Measurements from ENCODE around the gene NMNAT2. TPM values are rescaled to one million over a fixed set of nuclear protein-coding genes. Genes with fewer than 3 reads are reported as not detected.

NMNAT2 gene
- total RNA-seq, 1 experiment from 2014 or later, result 8.8 TPM

DNA sequence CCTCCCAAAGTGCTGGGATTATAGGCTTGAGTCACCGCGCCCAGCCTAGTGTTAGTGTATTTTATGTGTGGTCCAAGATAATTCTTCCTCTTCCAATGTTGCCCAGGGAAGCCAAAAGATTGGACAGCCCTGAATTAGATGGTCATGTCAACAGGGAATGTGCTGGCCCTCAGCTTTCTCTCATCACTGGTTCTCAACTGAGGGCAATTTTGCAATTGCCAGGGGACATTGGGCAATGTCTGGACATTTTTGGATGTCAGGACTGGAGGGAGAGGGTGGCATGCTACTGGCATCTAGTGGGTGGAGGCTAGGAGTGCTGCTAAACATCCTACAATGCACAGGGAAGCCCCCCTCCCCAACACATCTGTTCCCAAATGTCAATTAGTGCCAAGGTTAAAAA, 137.1 kb downstream of the NMNAT2 start:
- ChIA-PET CTCF (interaction anchor here (0.8 to 2.5 kb wide), 19 partner anchors 9 to 354 kb away, joined by 3 to 27 read pairs (median 6); partner anchors contain the start of gene NMNAT2), POLR2A (no interaction called here)
- Mint-ChIP-seq H3K36me3 (no peaks in the 10 kb centered on the region), H3K27me3 (ENCODE audit: low read depth) (no peaks in the 10 kb centered on the region), H3K9me3 (no peaks in the 10 kb centered on the region), H3K4me3 (no peak overlapping the region), H3K4me1 (peaks cover 42% of the 10 kb centered on the region), H3K27ac (no peak overlapping the region)
- TF ChIP-seq, protein P1, sequence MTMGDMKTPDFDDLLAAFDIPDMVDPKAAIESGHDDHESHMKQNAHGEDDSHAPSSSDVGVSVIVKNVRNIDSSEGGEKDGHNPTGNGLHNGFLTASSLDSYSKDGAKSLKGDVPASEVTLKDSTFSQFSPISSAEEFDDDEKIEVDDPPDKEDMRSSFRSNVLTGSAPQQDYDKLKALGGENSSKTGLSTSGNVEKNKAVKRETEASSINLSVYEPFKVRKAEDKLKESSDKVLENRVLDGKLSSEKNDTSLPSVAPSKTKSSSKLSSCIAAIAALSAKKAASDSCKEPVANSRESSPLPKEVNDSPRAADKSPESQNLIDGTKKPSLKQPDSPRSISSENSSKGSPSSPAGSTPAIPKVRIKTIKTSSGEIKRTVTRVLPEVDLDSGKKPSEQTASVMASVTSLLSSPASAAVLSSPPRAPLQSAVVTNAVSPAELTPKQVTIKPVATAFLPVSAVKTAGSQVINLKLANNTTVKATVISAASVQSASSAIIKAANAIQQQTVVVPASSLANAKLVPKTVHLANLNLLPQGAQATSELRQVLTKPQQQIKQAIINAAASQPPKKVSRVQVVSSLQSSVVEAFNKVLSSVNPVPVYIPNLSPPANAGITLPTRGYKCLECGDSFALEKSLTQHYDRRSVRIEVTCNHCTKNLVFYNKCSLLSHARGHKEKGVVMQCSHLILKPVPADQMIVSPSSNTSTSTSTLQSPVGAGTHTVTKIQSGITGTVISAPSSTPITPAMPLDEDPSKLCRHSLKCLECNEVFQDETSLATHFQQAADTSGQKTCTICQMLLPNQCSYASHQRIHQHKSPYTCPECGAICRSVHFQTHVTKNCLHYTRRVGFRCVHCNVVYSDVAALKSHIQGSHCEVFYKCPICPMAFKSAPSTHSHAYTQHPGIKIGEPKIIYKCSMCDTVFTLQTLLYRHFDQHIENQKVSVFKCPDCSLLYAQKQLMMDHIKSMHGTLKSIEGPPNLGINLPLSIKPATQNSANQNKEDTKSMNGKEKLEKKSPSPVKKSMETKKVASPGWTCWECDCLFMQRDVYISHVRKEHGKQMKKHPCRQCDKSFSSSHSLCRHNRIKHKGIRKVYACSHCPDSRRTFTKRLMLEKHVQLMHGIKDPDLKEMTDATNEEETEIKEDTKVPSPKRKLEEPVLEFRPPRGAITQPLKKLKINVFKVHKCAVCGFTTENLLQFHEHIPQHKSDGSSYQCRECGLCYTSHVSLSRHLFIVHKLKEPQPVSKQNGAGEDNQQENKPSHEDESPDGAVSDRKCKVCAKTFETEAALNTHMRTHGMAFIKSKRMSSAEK (CRISPR knock-in tag; IDR thresholded peaks at IDR 0.05; ENCODE audit: borderline replicate concordance), result no peak
- TF ChIP-seq ZNF671 (CRISPR knock-in tag; IDR thresholded peaks at IDR 0.05), result no peak
- no peak for TF ChIP-seq ZNF232 (CRISPR knock-in tag; IDR thresholded peaks at IDR 0.05)
- no peak for TF ChIP-seq CBFB (CRISPR knock-in tag; IDR thresholded peaks at IDR 0.05; ENCODE audit: low read depth)
- no peak for TF ChIP-seq FOXJ3 (CRISPR knock-in tag; IDR thresholded peaks at IDR 0.05; ENCODE audit: borderline replicate concordance)
- TF ChIP-seq ZNF138 (CRISPR knock-in tag; conservative IDR thresholded peaks at IDR 0.05), result no peak
- TF ChIP-seq ZBTB21 (CRISPR knock-in tag; IDR thresholded peaks at IDR 0.05; ENCODE audit: borderline replicate concordance), result no peak
- TF ChIP-seq NR1H2 (CRISPR knock-in tag; IDR thresholded peaks at IDR 0.05), result no peak
- TF ChIP-seq EMX1 (CRISPR knock-in tag; IDR thresholded peaks at IDR 0.05), result no peak
- TF ChIP-seq NR3C1 (CRISPR knock-in tag; conservative IDR thresholded peaks at IDR 0.05; ENCODE audit: low read depth), result no peak
- DNase-seq (ENCODE audit: low spot score) (no peak), ATAC-seq (peak; percentile 6)

DNA sequence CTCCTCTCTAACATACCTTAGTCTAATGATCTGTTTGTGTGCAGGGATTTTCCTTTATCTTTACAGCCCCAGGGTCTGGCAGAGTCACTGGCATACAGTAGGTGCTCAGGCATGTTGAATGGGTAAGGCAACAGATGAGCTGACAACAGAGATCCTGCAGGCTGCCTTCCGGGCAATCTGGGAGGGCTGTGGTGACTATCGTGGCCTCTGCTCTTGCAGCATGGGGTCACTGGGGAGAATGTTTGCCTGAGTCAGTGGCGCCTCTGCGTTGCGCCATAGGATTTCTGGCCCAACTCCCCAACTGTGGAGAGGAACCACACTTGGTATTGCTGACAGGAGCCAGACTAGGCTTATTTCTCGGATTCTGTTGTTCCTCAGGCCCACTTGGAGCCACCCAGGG, 138.3 kb downstream of the NMNAT2 start:
- Mint-ChIP-seq H3K4me3 (no peak overlapping the region), H3K4me1 (peaks cover 42% of the 10 kb centered on the region), H3K36me3 (no peaks in the 10 kb centered on the region), H3K27ac (peak overlapping the region; percentile 67; the same call in 1 of the 2 replicates), H3K27me3 (ENCODE audit: low read depth) (no peaks in the 10 kb centered on the region), H3K9me3 (no peaks in the 10 kb centered on the region)
- ChIA-PET POLR2A (interaction anchor here (0.6 kb wide), 1 partner anchor 60 kb away, joined by 3 read pairs; no protein-coding TSS in a partner anchor), CTCF (interaction anchor here (1.3 to 3.0 kb wide), 3 partner anchors 26 to 405 kb away, joined by 4 to 14 read pairs (median 4); no protein-coding TSS in a partner anchor)
- ATAC-seq (no peak), DNase-seq (ENCODE audit: low spot score) (no peak)
- no peak for TF ChIP-seq NR2C2 (CRISPR knock-in tag; IDR thresholded peaks at IDR 0.05)
- TF ChIP-seq, protein P2, sequence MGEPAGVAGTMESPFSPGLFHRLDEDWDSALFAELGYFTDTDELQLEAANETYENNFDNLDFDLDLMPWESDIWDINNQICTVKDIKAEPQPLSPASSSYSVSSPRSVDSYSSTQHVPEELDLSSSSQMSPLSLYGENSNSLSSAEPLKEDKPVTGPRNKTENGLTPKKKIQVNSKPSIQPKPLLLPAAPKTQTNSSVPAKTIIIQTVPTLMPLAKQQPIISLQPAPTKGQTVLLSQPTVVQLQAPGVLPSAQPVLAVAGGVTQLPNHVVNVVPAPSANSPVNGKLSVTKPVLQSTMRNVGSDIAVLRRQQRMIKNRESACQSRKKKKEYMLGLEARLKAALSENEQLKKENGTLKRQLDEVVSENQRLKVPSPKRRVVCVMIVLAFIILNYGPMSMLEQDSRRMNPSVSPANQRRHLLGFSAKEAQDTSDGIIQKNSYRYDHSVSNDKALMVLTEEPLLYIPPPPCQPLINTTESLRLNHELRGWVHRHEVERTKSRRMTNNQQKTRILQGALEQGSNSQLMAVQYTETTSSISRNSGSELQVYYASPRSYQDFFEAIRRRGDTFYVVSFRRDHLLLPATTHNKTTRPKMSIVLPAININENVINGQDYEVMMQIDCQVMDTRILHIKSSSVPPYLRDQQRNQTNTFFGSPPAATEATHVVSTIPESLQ (CRISPR knock-in tag; IDR thresholded peaks at IDR 0.05), result no peak
- TF ChIP-seq IRF2 (CRISPR knock-in tag; IDR thresholded peaks at IDR 0.05; ENCODE audit: borderline replicate concordance, low read depth), result no peak
- TF ChIP-seq JUN (CRISPR knock-in tag; IDR thresholded peaks at IDR 0.05), result no peak
- no peak for TF ChIP-seq TEAD1 (CRISPR knock-in tag; IDR thresholded peaks at IDR 0.05)
- TF ChIP-seq, protein P3, sequence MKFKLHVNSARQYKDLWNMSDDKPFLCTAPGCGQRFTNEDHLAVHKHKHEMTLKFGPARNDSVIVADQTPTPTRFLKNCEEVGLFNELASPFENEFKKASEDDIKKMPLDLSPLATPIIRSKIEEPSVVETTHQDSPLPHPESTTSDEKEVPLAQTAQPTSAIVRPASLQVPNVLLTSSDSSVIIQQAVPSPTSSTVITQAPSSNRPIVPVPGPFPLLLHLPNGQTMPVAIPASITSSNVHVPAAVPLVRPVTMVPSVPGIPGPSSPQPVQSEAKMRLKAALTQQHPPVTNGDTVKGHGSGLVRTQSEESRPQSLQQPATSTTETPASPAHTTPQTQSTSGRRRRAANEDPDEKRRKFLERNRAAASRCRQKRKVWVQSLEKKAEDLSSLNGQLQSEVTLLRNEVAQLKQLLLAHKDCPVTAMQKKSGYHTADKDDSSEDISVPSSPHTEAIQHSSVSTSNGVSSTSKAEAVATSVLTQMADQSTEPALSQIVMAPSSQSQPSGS (CRISPR knock-in tag; IDR thresholded peaks at IDR 0.05; ENCODE audit: borderline replicate concordance, low read depth), result no peak
- TF ChIP-seq, protein P4, sequence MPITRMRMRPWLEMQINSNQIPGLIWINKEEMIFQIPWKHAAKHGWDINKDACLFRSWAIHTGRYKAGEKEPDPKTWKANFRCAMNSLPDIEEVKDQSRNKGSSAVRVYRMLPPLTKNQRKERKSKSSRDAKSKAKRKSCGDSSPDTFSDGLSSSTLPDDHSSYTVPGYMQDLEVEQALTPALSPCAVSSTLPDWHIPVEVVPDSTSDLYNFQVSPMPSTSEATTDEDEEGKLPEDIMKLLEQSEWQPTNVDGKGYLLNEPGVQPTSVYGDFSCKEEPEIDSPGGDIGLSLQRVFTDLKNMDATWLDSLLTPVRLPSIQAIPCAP (CRISPR knock-in tag; IDR thresholded peaks at IDR 0.05), result no peak
- TF ChIP-seq, protein P5, sequence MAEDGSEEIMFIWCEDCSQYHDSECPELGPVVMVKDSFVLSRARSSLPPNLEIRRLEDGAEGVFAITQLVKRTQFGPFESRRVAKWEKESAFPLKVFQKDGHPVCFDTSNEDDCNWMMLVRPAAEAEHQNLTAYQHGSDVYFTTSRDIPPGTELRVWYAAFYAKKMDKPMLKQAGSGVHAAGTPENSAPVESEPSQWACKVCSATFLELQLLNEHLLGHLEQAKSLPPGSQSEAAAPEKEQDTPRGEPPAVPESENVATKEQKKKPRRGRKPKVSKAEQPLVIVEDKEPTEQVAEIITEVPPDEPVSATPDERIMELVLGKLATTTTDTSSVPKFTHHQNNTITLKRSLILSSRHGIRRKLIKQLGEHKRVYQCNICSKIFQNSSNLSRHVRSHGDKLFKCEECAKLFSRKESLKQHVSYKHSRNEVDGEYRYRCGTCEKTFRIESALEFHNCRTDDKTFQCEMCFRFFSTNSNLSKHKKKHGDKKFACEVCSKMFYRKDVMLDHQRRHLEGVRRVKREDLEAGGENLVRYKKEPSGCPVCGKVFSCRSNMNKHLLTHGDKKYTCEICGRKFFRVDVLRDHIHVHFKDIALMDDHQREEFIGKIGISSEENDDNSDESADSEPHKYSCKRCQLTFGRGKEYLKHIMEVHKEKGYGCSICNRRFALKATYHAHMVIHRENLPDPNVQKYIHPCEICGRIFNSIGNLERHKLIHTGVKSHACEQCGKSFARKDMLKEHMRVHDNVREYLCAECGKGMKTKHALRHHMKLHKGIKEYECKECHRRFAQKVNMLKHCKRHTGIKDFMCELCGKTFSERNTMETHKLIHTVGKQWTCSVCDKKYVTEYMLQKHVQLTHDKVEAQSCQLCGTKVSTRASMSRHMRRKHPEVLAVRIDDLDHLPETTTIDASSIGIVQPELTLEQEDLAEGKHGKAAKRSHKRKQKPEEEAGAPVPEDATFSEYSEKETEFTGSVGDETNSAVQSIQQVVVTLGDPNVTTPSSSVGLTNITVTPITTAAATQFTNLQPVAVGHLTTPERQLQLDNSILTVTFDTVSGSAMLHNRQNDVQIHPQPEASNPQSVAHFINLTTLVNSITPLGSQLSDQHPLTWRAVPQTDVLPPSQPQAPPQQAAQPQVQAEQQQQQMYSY (CRISPR knock-in tag; IDR thresholded peaks at IDR 0.05), result no peak
- TF ChIP-seq, protein P6, sequence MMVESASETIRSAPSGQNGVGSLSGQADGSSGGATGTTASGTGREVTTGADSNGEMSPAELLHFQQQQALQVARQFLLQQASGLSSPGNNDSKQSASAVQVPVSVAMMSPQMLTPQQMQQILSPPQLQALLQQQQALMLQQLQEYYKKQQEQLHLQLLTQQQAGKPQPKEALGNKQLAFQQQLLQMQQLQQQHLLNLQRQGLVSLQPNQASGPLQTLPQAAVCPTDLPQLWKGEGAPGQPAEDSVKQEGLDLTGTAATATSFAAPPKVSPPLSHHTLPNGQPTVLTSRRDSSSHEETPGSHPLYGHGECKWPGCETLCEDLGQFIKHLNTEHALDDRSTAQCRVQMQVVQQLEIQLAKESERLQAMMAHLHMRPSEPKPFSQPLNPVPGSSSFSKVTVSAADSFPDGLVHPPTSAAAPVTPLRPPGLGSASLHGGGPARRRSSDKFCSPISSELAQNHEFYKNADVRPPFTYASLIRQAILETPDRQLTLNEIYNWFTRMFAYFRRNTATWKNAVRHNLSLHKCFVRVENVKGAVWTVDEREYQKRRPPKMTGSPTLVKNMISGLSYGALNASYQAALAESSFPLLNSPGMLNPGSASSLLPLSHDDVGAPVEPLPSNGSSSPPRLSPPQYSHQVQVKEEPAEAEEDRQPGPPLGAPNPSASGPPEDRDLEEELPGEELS (CRISPR knock-in tag; IDR thresholded peaks at IDR 0.05), result no peak
- no peak for TF ChIP-seq NR3C1 (CRISPR knock-in tag; conservative IDR thresholded peaks at IDR 0.05; ENCODE audit: low read depth)
